Iris pigment epithelial cell (primary cell): ENCODE results near the gene HTT.
"Not testable (repeated sequence)": the region's sequence is repeated elsewhere in the genome, so short reads cannot be mapped to it uniquely, and the experiment has no call there.

Experiments
- DNase-seq: peaks from one replicate; pipeline ENCODE4 v3.0.0-alpha.2; 2011; ENCODE audit warnings: low read depth

HTT gene

GRCh38 chr4:3046162-3046561 is 28.3 kb upstream of the HTT start:
- DNase-seq: no peak

DNA sequence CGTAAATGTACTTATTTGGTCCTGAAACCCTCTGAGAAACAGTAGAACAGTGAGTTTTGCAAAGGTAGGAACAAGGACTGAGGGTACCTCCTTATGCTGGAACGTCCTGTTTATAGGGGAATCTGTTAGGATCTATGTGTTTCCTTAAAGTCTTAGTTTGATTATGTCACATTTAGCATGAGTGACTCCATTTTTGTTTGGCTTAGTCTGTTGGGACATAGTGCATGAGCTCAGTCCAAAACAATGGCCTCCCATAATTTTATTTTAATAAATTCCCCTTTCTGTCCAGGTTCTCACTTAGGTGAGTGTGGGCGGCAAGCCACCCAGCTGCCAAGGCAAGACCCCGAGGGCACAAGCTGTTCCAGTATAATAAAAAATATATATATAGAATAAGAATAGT is 27.9 kb upstream of the HTT start:
- DNase-seq: no peak

- DNase-seq: peak; percentile 36
These were observed 26.8 kb upstream of the HTT start for GRCh38 chr4:3047464-3048286.

DNA sequence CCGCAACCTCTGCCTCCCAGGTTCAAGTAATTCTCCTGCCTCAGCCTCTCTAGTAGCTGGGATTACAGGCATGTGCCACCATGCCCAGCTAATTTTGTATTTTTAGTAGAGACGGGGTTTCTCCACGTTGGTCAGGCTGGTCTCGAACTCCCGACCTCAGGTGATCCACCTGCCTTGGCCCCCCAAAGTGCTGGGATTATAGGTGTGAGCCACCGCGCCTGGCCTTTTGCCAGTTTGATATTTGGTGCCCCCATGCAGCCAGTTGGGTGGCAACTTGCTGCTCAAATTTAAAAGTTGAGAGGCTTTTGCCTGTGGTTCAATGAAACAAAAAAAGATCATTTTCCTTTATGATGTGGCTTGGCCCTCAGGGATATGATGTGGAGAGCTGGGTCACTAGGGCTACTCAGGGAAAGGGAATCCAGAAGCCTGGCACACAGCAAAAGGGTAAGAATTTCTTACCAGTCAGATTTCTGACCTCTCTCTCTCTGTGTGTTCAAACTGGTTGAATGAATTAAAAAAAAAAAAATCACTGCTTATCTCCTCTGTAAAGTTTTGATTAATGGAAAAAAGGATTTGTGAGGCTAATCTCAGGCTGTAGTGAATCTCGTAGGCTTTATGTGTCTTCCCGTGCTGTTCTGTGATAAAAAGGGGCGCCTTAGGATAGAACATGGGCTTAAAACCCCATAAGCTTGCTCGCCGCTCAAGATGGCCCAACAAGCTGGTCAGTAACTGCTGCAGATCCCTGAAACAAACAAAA is 23.2 kb upstream of the HTT start:
- not testable (repeated sequence) for DNase-seq

DNA sequence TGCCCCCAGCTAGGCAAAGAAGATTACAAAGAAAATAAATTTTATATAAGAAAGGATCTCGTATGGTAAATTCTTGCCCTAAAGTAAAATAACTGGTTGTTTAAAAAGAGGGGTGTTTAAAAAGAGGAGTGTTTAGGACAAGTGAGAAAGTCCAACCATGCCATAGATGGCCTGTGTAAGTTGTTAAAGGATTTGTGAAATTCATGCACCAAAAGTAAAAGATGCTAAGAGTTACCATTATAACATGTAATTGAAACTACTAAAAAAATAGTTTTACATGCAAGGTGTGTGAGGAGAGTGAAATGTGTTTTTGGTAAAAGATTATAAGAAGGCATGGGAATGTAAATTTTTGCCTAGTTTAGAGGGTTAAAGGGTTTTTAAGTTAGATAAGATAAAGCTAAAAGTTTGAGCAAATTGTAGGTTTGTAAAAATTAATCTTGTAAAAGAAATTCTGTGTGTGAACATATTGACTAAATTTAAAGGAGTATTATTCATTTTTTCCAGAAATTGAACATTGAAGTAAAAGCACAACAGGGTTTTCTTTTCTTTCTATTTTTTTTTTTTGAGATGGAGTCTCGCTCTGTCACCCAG is 20.2 kb upstream of the HTT start:
- DNase-seq: no peak

GRCh38 chr4:3059943-3060342 is 14.5 kb upstream of the HTT start:
- no peak for DNase-seq

DNA sequence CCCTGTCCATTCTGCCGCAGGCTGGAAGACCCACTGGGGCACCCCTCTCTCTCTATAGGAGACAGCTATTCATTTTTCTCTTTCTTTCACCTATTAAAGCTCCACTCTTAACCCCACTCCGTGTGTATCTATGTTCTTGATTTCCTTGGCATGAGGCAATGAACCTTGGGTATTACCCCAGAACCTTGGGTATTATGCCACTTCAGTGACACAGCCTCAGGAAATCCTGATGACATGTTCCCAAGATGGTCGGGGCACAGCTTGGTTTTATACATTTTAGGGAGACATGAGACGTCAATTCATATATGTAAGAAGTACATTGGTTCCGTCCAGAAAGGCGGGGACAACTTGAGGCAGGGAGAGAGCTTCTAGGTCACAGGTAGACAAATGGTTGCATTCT is 13.5 kb upstream of the HTT start:
- no peak for DNase-seq

GRCh38 chr4:3062471-3062870 is 12.0 kb upstream of the HTT start:
- peak; percentile 70 for DNase-seq

DNA sequence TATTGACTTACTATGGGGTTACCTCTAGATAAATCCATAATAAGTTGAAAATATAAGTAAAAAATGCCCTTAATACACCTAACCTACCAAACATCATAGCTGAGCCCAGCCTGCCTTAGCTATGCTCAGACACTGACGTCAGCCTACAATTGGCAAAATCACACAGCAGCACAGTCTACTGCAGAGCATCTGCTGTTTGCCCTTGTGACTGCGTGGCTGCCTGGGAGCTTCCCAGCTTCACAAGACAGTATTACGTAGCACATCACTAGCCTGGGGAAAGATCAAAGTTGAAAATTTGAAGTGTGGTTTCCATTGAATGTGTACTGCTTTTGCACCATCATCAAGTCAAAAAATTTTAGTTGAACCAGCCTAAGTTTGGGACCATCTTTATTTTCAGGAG is 8.9 kb upstream of the HTT start:
- DNase-seq: no peak

DNA sequence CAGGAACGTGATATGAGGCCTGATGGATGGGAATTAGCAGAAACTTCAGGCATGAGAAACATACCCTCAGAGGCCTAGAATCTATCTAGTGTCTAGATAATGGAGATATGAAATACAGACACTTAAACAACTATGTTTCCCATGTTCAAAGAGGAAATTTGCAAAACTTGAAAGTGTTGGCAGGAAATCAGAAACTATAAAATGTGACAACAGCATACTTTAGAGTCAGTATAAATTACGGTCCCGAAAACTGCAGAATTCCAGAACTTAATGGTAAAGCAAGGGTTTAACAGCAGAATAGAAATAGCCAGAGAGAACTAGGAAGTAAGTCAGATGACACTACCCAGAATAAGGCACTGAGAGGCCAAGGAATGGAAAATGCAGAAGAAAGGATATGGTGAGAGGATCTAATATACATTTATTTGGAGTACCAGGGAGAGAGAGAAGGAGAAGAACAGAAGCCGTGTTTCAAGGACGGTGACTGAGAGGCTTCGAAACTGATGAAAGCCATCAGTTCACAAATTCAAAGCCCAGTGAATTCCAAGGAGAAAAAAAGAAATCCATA is 7.6 kb upstream of the HTT start:
- DNase-seq: no peak

- DNase-seq: no peak
These were observed 6.9 kb upstream of the HTT start for GRCh38 chr4:3067473-3068001.

GRCh38 chr4:3069661-3070199 is 4.8 kb upstream of the HTT start:
- DNase-seq: no peak

GRCh38 chr4:3070709-3071500 is 3.6 kb upstream of the HTT start:
- DNase-seq: no peak

GRCh38 chr4:3071811-3072210 is 2.7 kb upstream of the HTT start:
- DNase-seq: no peak

GRCh38 chr4:3073158-3074077 is 1.1 kb upstream of the HTT start:
- DNase-seq: no peak

- peak; percentile 72 for DNase-seq
These were observed 568 bp downstream of the HTT start for GRCh38 chr4:3074846-3075651.

DNA sequence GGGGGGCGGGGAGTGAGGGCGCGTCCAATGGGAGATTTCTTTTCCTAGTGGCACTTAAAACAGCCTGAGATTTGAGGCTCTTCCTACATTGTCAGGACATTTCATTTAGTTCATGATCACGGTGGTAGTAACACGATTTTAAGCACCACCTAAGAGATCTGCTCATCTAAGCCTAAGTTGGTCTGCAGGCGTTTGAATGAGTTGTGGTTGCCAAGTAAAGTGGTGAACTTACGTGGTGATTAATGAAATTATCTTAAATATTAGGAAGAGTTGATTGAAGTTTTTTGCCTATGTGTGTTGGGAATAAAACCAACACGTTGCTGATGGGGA is 1.1 kb downstream of the HTT start:
- no peak for DNase-seq

DNA sequence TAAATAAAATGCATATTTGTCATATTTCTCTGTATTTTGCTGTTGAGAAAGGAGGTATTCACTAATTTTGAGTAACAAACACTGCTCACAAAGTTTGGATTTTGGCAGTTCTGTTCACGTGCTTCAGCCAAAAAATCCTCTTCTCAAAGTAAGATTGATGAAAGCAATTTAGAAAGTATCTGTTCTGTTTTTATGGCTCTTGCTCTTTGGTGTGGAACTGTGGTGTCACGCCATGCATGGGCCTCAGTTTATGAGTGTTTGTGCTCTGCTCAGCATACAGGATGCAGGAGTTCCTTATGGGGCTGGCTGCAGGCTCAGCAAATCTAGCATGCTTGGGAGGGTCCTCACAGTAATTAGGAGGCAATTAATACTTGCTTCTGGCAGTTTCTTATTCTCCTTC is 3.3 kb downstream of the HTT start:
- no peak for DNase-seq

GRCh38 chr4:3079694-3080123 is 5.2 kb downstream of the HTT start:
- DNase-seq: no peak
